Parathyroid adenoma (tissue), 2 donors: ENCODE data around the gene PALLD.
"Not testable (repeated sequence)": the region's sequence is repeated elsewhere in the genome, so short reads cannot be mapped to it uniquely, and the experiment has no call there.

Source experiments
- H2AFZ ChIP-seq: fragments of 300-600 bp; sonication (generic); one replicate; pipeline ENCODE4 v1.7.0; 2017; ENCODE audit warnings: antibody characterized with exemption, mild to moderate bottlenecking
- H3K27ac ChIP-seq: fragments of 300-600 bp; sonication (generic); one replicate; pipeline ENCODE4 v1.7.0; 2017
- H3K27me3 ChIP-seq: fragments of 300-600 bp; sonication (generic); one replicate; pipeline ENCODE4 v1.7.0; 2017; ENCODE audit warnings: low read length; ENCODE audit not compliant: control insufficient read depth, insufficient read depth
- H3K36me3 ChIP-seq: fragments of 300-600 bp; sonication (generic); one replicate; pipeline ENCODE4 v1.7.0; 2017; ENCODE audit warnings: low read length; ENCODE audit not compliant: control insufficient read depth, insufficient read depth
- H3K4me1 ChIP-seq: fragments of 300-600 bp; sonication (generic); one replicate; pipeline ENCODE4 v1.7.0; 2017; ENCODE audit warnings: control low read depth
- H3K4me2 ChIP-seq: fragments of 300-600 bp; sonication (generic); one replicate; pipeline ENCODE4 v1.7.0; 2017; ENCODE audit warnings: low read length
- H3K4me3 ChIP-seq: fragments of 300-600 bp; sonication (generic); one replicate; pipeline ENCODE4 v1.7.0; 2017; ENCODE audit warnings: low read depth, low read length
- H3K79me2 ChIP-seq: fragments of 300-600 bp; sonication (generic); one replicate; pipeline ENCODE4 v1.7.0; 2017; ENCODE audit warnings: control low read depth
- H3K9ac ChIP-seq: fragments of 300-600 bp; sonication (generic); one replicate; pipeline ENCODE4 v1.7.0; 2017; ENCODE audit warnings: mild to moderate bottlenecking
- H3K9me3 ChIP-seq: fragments of 300-600 bp; sonication (generic); one replicate; pipeline ENCODE4 v1.7.0; 2017; ENCODE audit warnings: low read length; ENCODE audit not compliant: control insufficient read depth
- TF ChIP-seq, protein P1 (sequence below): fragments of 300-600 bp; sonication (generic); IDR thresholded peaks from one replicate; pipeline ENCODE4 v1.7.0; 2017; ENCODE audit warnings: antibody characterized with exemption, mild to moderate bottlenecking
- donor health status: primary hyperparathyroidism.

The PALLD gene

GRCh38 chr4:168933423-168933822, 436.6 kb downstream of the PALLD start:
- no peak overlapping the region for H3K4me2 ChIP-seq
- H3K9ac ChIP-seq, result no peak overlapping the region
- no peaks in the 10 kb centered on the region for H3K9me3 ChIP-seq
- H3K79me2 ChIP-seq, result no peaks in the 10 kb centered on the region
- H3K36me3 ChIP-seq, result no peaks in the 10 kb centered on the region
- H3K27me3 ChIP-seq, result no peaks in the 10 kb centered on the region
- H3K4me3 ChIP-seq, result no peak overlapping the region
- TF ChIP-seq, protein P1, sequence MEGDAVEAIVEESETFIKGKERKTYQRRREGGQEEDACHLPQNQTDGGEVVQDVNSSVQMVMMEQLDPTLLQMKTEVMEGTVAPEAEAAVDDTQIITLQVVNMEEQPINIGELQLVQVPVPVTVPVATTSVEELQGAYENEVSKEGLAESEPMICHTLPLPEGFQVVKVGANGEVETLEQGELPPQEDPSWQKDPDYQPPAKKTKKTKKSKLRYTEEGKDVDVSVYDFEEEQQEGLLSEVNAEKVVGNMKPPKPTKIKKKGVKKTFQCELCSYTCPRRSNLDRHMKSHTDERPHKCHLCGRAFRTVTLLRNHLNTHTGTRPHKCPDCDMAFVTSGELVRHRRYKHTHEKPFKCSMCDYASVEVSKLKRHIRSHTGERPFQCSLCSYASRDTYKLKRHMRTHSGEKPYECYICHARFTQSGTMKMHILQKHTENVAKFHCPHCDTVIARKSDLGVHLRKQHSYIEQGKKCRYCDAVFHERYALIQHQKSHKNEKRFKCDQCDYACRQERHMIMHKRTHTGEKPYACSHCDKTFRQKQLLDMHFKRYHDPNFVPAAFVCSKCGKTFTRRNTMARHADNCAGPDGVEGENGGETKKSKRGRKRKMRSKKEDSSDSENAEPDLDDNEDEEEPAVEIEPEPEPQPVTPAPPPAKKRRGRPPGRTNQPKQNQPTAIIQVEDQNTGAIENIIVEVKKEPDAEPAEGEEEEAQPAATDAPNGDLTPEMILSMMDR, result no peak
- no peak overlapping the region for H2AFZ ChIP-seq
- H3K4me1 ChIP-seq, result no peaks in the 10 kb centered on the region
- H3K27ac ChIP-seq, result no peak overlapping the region

- H2AFZ ChIP-seq, H3K9ac ChIP-seq, H3K79me2 ChIP-seq, H3K27me3 ChIP-seq, H3K9me3 ChIP-seq, H3K4me2 ChIP-seq, H3K4me3 ChIP-seq, H3K36me3 ChIP-seq, H3K27ac ChIP-seq, H3K4me1 ChIP-seq: not testable (repeated sequence)
Measured at GRCh38 chr4:168937473-168937872, 440.6 kb downstream of the PALLD start.

DNA sequence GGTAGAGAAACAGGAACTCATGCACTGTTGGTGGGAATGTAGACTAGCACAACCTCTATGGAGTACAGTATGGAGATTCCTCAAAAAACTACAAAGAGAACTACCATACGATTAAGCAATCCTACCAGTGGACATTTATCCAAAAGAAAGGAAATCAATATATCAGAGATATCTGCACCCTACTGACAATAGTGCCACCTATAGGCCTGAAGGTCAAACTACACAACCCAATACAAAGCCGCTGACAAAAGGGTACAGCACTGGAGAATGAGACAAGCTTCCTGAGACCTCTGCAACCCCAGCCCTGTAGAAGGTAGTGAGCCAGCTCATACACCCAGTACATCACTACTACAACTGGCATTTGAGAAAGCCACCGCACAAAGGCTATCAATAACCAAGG, 446.1 kb downstream of the PALLD start:
- Histone ChIP-seq H3K27ac (no peak overlapping the region), H3K4me3 (no peak overlapping the region), H3K4me1 (no peaks in the 10 kb centered on the region), H2AFZ (no peak overlapping the region), H3K4me2 (no peak overlapping the region), H3K36me3 (no peaks in the 10 kb centered on the region), H3K27me3 (no peaks in the 10 kb centered on the region), H3K79me2 (no peaks in the 10 kb centered on the region), H3K9me3 (no peaks in the 10 kb centered on the region), H3K9ac (no peak overlapping the region)
- TF ChIP-seq, protein P1, result no peak

DNA sequence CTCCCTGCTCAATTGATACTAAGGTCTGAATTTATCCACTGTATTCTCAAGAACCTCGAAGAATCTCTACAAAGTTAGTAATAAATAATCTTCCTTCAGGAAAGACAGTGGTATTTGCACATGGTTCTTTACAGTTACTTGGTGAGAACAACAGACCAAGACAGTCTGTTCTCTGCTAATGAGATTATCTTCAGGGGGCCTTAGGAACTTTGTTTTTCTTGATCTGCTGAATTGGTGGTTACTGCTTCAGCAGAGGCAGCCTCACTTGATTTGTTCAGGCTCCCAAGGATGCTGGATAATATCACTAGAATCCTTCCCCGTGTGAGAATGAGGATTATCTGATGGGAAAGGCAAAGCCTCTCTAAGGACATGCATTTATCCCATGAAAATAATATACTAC, 448.4 kb downstream of the PALLD start:
- no peak overlapping the region for H2AFZ ChIP-seq
- no peaks in the 10 kb centered on the region for H3K27me3 ChIP-seq
- no peak overlapping the region for H3K4me3 ChIP-seq
- H3K27ac ChIP-seq, result no peak overlapping the region
- no peaks in the 10 kb centered on the region for H3K36me3 ChIP-seq
- no peaks in the 10 kb centered on the region for H3K79me2 ChIP-seq
- no peak overlapping the region for H3K9ac ChIP-seq
- no peaks in the 10 kb centered on the region for H3K9me3 ChIP-seq
- H3K4me1 ChIP-seq, result no peaks in the 10 kb centered on the region
- no peak overlapping the region for H3K4me2 ChIP-seq
- TF ChIP-seq, protein P1, result no peak

- not testable (repeated sequence) for H3K27ac ChIP-seq, H3K4me2 ChIP-seq
Measured at GRCh38 chr4:168952821-168953246, 456.0 kb downstream of the PALLD start.

GRCh38 chr4:168955674-168956073, 458.8 kb downstream of the PALLD start:
- Histone ChIP-seq H3K79me2 (no peaks in the 10 kb centered on the region), H2AFZ (no peak overlapping the region), H3K4me1 (no peaks in the 10 kb centered on the region), H3K9me3 (no peaks in the 10 kb centered on the region), H3K9ac (no peak overlapping the region), H3K36me3 (no peaks in the 10 kb centered on the region), H3K4me3 (no peak overlapping the region), H3K27me3 (no peaks in the 10 kb centered on the region), H3K27ac (no peak overlapping the region), H3K4me2 (no peak overlapping the region)
- TF ChIP-seq, protein P1, result no peak

More at GRCh38 chr4:168952821-168953246, 456.0 kb downstream of the PALLD start:
- not testable (repeated sequence) for H3K4me3 ChIP-seq, H3K4me1 ChIP-seq, H3K27me3 ChIP-seq, H3K9me3 ChIP-seq, H3K79me2 ChIP-seq, H2AFZ ChIP-seq, H3K36me3 ChIP-seq, H3K9ac ChIP-seq
